Right forelimb (tissue), 1 donor: ENCODE measurements around the gene ECM2.

ENCODE experiments used
- DNase-seq: peaks from one replicate; pipeline ENCODE4 v3.0.0-alpha.2; 2018

Gene ECM2

GRCh38 chr9:92496396-92497176 lies 39.2 kb downstream of the ECM2 start:
- DNase-seq: no peak

GRCh38 chr9:92494856-92495255 lies 40.9 kb downstream of the ECM2 start:
- no peak for DNase-seq

- no peak for DNase-seq
Observed at GRCh38 chr9:92493749-92494387, 41.9 kb downstream of the ECM2 start.

GRCh38 chr9:92492781-92493401 lies 42.9 kb downstream of the ECM2 start:
- no peak for DNase-seq

GRCh38 chr9:92488681-92489550 lies 46.9 kb downstream of the ECM2 start:
- no peak for DNase-seq

- DNase-seq: no peak
Observed at GRCh38 chr9:92486371-92486770, 49.4 kb downstream of the ECM2 start.

GRCh38 chr9:92484563-92484962 lies 51.2 kb downstream of the ECM2 start:
- DNase-seq: no peak

- no peak for DNase-seq
Observed at GRCh38 chr9:92483627-92484545, 51.9 kb downstream of the ECM2 start.

GRCh38 chr9:92482805-92483204 lies 53.0 kb downstream of the ECM2 start:
- DNase-seq: no peak

GRCh38 chr9:92482329-92482728 lies 53.5 kb downstream of the ECM2 start, which contains the start of gene ASPN:
Gene ASPN (minus strand): TSS chr9:92482506.
- DNase-seq: peak; percentile 62

GRCh38 chr9:92480986-92481633 lies 54.7 kb downstream of the ECM2 start:
- no peak for DNase-seq

GRCh38 chr9:92480291-92480771 lies 55.5 kb downstream of the ECM2 start:
- DNase-seq: peak; percentile 60

- no peak for DNase-seq
Observed at GRCh38 chr9:92479346-92479745, 56.4 kb downstream of the ECM2 start.

- DNase-seq: no peak
Observed at GRCh38 chr9:92478783-92479182, 57.0 kb downstream of the ECM2 start.

- DNase-seq: no peak
Observed at GRCh38 chr9:92476962-92477361, 58.8 kb downstream of the ECM2 start.

- DNase-seq: no peak
Observed at GRCh38 chr9:92474587-92474986, 61.2 kb downstream of the ECM2 start.

GRCh38 chr9:92468206-92468605 lies 67.6 kb downstream of the ECM2 start:
- DNase-seq: no peak

GRCh38 chr9:92467511-92467910 lies 68.3 kb downstream of the ECM2 start:
- no peak for DNase-seq

GRCh38 chr9:92467041-92467440 lies 68.7 kb downstream of the ECM2 start:
- no peak for DNase-seq

- DNase-seq: no peak
Observed at GRCh38 chr9:92463984-92464383, 71.8 kb downstream of the ECM2 start.

GRCh38 chr9:92463387-92463786 lies 72.4 kb downstream of the ECM2 start:
- no peak for DNase-seq
